HG03280 (cell line): ENCODE results near the gene NISCH.

Source experiments
- ATAC-seq: cut with Tn5 transposase; IDR thresholded peaks from one replicate; pipeline ENCODE4 v1.9.1; 2021; ENCODE audit warnings: mild to moderate bottlenecking, moderate library complexity; ENCODE audit not compliant: unreplicated experiment

The NISCH gene

GRCh38 chr3:52536112-52536368 is 80.6 kb downstream of the NISCH start:
- ATAC-seq: no peak

GRCh38 chr3:52536369-52537164 is 81.2 kb downstream of the NISCH start, which contains the start of gene UQCC5:
TSS of gene UQCC5 (plus strand) at chr3:52536605. CDS start at chr3:52536756, 151 bp downstream.
- peak; percentile 83 for ATAC-seq

GRCh38 chr3:52537165-52537620 is 81.8 kb downstream of the NISCH start:
- no peak for ATAC-seq

- no peak for ATAC-seq
These were observed 82.5 kb downstream of the NISCH start for GRCh38 chr3:52537726-52538421.

- no peak for ATAC-seq
These were observed 83.7 kb downstream of the NISCH start for GRCh38 chr3:52539010-52539653.

- ATAC-seq: no peak
These were observed 85.6 kb downstream of the NISCH start for GRCh38 chr3:52541050-52541449.
